ENCODE measurements around the gene SPG7.
A peak's percentile ranks its signal among the peaks of the same experiment; 100 is the strongest.

Gene SPG7

DNA sequence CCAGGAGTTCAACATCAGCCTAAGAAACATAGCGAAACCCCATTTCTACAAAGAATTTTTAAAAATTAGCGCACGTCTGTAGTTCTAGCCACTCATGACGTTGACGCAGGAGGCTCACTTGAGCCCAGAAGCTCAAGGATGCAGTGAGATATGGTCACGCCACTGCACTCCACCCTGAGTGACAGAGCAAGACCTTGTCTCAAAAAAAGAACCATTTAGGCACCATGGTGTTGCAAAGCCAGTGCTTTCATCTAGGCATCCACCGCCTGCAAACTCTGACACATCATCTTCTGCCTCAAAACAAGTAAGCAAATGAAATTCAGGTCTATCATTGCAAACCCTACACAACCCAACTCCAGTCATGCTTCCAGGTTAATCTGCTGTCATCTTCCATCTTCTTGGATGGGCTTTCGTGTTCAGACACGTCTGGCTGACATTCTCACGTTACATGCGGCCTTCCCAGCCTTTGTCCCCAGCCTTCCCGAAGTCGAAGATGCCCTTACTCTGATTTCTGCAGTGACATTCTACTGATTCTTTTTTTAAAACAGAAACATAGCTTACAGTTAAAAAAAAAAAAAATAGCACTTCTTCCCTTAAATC is 26.7 kb upstream of the SPG7 start:
- no peak overlapping the region for H2AK5ac ChIP-seq (ENCODE audit: low read length, severe bottlenecking)

GRCh38 chr16:89482150-89482816 is 25.9 kb upstream of the SPG7 start:
- Histone ChIP-seq H2AFZ (ENCODE audit: low read depth, low read length) (no peak overlapping the region), H3K79me1 (replicated peaks; ENCODE audit: low read length, poor library complexity, severe bottlenecking) (peaks cover 3% of the 10 kb centered on the region), H2AK5ac (ENCODE audit: low read length, severe bottlenecking) (no peak overlapping the region), H3K36me3 (ENCODE audit: control insufficient read depth in 1 of 2, insufficient read depth in 2 of 2, low read depth in 1 of 2, low read length in 2 of 2) (peaks cover 0 to 3% of the 10 kb centered on the region in 2 experiments), H2BK120ac (ENCODE audit: low read depth, low read length) (no peak overlapping the region), H3K27ac (ENCODE audit: low read length, poor library complexity, severe bottlenecking) (no peak overlapping the region), H3K4ac (ENCODE audit: low read depth in 1 of 2, low read length in 2 of 2) (no peak overlapping the region), H2BK15ac (ENCODE audit: low read depth, poor library complexity, severe bottlenecking) (no peak overlapping the region), H3K9me3 (ENCODE audit: control insufficient read depth, low read length) (no peaks in the 10 kb centered on the region), H4K8ac (ENCODE audit: low read length) (no peak overlapping the region), H3K4me2 (ENCODE audit: low read length, poor library complexity, severe bottlenecking) (no peak overlapping the region), H3K14ac (ENCODE audit: low read length in 2 of 2) (no peak overlapping the region), H3K4me3 (ENCODE audit: insufficient read depth in 1 of 2, low read depth in 1 of 2, low read length in 2 of 2) (peak overlapping the region in 1 of 2 experiments; percentile 21), H3K27me3 (ENCODE audit: control insufficient read depth in 1 of 2, insufficient read depth in 1 of 2, low read length in 2 of 2) (no peaks in the 10 kb centered on the region), H4K91ac (ENCODE audit: low read length) (no peak overlapping the region), H3K9ac (ENCODE audit: low read length) (peak overlapping the region; percentile 37), H2BK12ac (ENCODE audit: low read length in 2 of 2) (no peak overlapping the region), H3K23ac (ENCODE audit: low read length in 2 of 2) (no peak overlapping the region), H3K4me1 (ENCODE audit: control insufficient read depth, insufficient read depth, low read depth, low read length) (peaks cover 29% of the 10 kb centered on the region), H3K18ac (ENCODE audit: low read depth in 1 of 2, low read length in 2 of 2) (no peak overlapping the region), H2BK5ac (ENCODE audit: low read depth, low read length, poor library complexity, severe bottlenecking) (no peak overlapping the region)
- WGBS: 86% methylated on average over 14 of the region's 14 CpGs
- no peak for DNase-seq

More for the DNA sequence above, 26.7 kb upstream of the SPG7 start:
- H3K9me3 ChIP-seq (ENCODE audit: control insufficient read depth, low read length): no peaks in the 10 kb centered on the region
- no peak overlapping the region for H3K18ac ChIP-seq (ENCODE audit: low read depth in 1 of 2, low read length in 2 of 2)
- no peak overlapping the region for H3K4ac ChIP-seq (ENCODE audit: low read depth in 1 of 2, low read length in 2 of 2)
- H3K27ac ChIP-seq (ENCODE audit: low read length, poor library complexity, severe bottlenecking): no peak overlapping the region
- peak overlapping the region in 1 of 2 experiments; percentile 51 for H3K14ac ChIP-seq (ENCODE audit: low read length in 2 of 2)
- no peak overlapping the region for H2BK120ac ChIP-seq (ENCODE audit: low read depth, low read length)
- no peak overlapping the region for H2BK12ac ChIP-seq (ENCODE audit: low read length in 2 of 2)
- no peak overlapping the region for H4K8ac ChIP-seq (ENCODE audit: low read length)
- no peak overlapping the region for H2BK15ac ChIP-seq (ENCODE audit: low read depth, poor library complexity, severe bottlenecking)
- H3K9ac ChIP-seq (ENCODE audit: low read length): peak overlapping the region; percentile 37
- no peak overlapping the region for H4K91ac ChIP-seq (ENCODE audit: low read length)
- no peak overlapping the region for H3K23ac ChIP-seq (ENCODE audit: low read length in 2 of 2)
- H2BK5ac ChIP-seq (ENCODE audit: low read depth, low read length, poor library complexity, severe bottlenecking): no peak overlapping the region
- H3K4me3 ChIP-seq (ENCODE audit: insufficient read depth in 1 of 2, low read depth in 1 of 2, low read length in 2 of 2): no peak overlapping the region
- H2AFZ ChIP-seq (ENCODE audit: low read depth, low read length): no peak overlapping the region
- no peak overlapping the region for H3K4me2 ChIP-seq (ENCODE audit: low read length, poor library complexity, severe bottlenecking)
- no peak for DNase-seq
- H3K27me3 ChIP-seq (ENCODE audit: control insufficient read depth in 1 of 2, insufficient read depth in 1 of 2, low read length in 2 of 2): no peaks in the 10 kb centered on the region
- WGBS: 96% methylated on average over 13 of the region's 13 CpGs
- H3K36me3 ChIP-seq (ENCODE audit: control insufficient read depth in 1 of 2, insufficient read depth in 2 of 2, low read depth in 1 of 2, low read length in 2 of 2): peaks cover 0 to 3% of the 10 kb centered on the region in 2 experiments
- H3K79me1 ChIP-seq (replicated peaks; ENCODE audit: low read length, poor library complexity, severe bottlenecking): peaks cover 3% of the 10 kb centered on the region
- peaks cover 29% of the 10 kb centered on the region for H3K4me1 ChIP-seq (ENCODE audit: control insufficient read depth, insufficient read depth, low read depth, low read length)

DNA sequence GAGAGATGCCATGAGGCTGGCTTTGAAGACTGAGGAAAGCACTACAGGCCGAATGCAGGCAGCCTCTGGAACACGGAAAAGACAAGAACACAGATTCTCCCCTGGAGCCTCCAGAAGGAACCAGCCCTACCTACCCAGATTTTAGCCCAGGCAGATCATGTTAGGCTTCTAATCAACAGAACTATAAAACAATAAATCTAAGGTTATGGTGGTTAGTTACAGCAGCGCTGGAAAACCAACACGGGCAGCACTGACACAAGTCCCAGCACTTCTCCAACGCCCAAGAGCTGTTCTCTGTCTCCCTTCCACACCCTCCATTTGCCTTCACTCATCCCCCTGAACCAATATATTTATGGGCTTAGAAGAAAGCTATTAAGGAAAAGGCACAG is 25.4 kb upstream of the SPG7 start:
- H2AFZ ChIP-seq (ENCODE audit: low read depth, low read length): no peak overlapping the region
- no peak overlapping the region for H3K4me2 ChIP-seq (ENCODE audit: low read length, poor library complexity, severe bottlenecking)
- no peaks in the 10 kb centered on the region for H3K27me3 ChIP-seq (ENCODE audit: control insufficient read depth in 1 of 2, insufficient read depth in 1 of 2, low read length in 2 of 2)
- 85% methylated on average over 3 of the region's 5 CpGs for WGBS
- no peaks in the 10 kb centered on the region for H3K9me3 ChIP-seq (ENCODE audit: control insufficient read depth, low read length)
- H3K4me1 ChIP-seq (ENCODE audit: control insufficient read depth, insufficient read depth, low read depth, low read length): peaks cover 29% of the 10 kb centered on the region
- H3K9ac ChIP-seq (ENCODE audit: low read length): peak overlapping the region; percentile 37
- no peak overlapping the region for H3K18ac ChIP-seq (ENCODE audit: low read depth in 1 of 2, low read length in 2 of 2)
- no peak overlapping the region for H3K27ac ChIP-seq (ENCODE audit: low read length, poor library complexity, severe bottlenecking)
- peaks cover 3% of the 10 kb centered on the region for H3K79me1 ChIP-seq (replicated peaks; ENCODE audit: low read length, poor library complexity, severe bottlenecking)
- H3K23ac ChIP-seq (ENCODE audit: low read length in 2 of 2): no peak overlapping the region
- DNase-seq: no peak
- no peak overlapping the region for H3K4me3 ChIP-seq (ENCODE audit: insufficient read depth in 1 of 2, low read depth in 1 of 2, low read length in 2 of 2)
- no peak overlapping the region for H2AK5ac ChIP-seq (ENCODE audit: low read length, severe bottlenecking)
- H2BK12ac ChIP-seq (ENCODE audit: low read length in 2 of 2): no peak overlapping the region
- no peak overlapping the region for H4K8ac ChIP-seq (ENCODE audit: low read length)
- no peak overlapping the region for H3K14ac ChIP-seq (ENCODE audit: low read length in 2 of 2)
- H4K91ac ChIP-seq (ENCODE audit: low read length): no peak overlapping the region
- no peak overlapping the region for H2BK120ac ChIP-seq (ENCODE audit: low read depth, low read length)
- H2BK15ac ChIP-seq (ENCODE audit: low read depth, poor library complexity, severe bottlenecking): no peak overlapping the region
- no peak overlapping the region for H3K4ac ChIP-seq (ENCODE audit: low read depth in 1 of 2, low read length in 2 of 2)
- H2BK5ac ChIP-seq (ENCODE audit: low read depth, low read length, poor library complexity, severe bottlenecking): no peak overlapping the region
- H3K36me3 ChIP-seq (ENCODE audit: control insufficient read depth in 1 of 2, insufficient read depth in 2 of 2, low read depth in 1 of 2, low read length in 2 of 2): peaks cover 0 to 3% of the 10 kb centered on the region in 2 experiments

DNA sequence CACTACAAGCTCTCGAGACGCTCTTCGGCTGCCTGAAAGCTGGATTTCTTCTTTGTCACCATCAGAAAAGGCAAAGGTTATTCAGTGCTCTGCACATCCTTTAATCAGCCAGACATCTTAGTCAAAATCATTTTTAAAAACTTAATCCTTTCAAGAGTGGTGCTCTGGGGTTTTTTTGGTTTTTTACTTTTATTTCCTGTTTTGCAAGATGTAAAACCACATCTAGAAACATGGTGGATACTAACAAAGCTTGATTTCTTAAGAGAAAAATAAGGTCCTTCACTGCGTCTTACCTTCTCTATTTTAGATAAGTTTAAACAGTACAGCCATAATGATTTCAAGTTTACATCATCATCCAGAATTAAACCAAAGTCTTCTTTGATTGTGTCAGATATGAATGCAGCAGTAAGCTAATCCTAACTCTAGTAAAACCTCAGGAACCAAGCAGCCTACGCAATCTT is 24.1 kb upstream of the SPG7 start:
- no peak overlapping the region for H3K14ac ChIP-seq (ENCODE audit: low read length in 2 of 2)
- no peaks in the 10 kb centered on the region for H3K9me3 ChIP-seq (ENCODE audit: control insufficient read depth, low read length)
- peaks cover 3% of the 10 kb centered on the region for H3K79me1 ChIP-seq (replicated peaks; ENCODE audit: low read length, poor library complexity, severe bottlenecking)
- H3K9ac ChIP-seq (ENCODE audit: low read length): no peak overlapping the region
- H3K23ac ChIP-seq (ENCODE audit: low read length in 2 of 2): no peak overlapping the region
- no peak for DNase-seq
- H2BK120ac ChIP-seq (ENCODE audit: low read depth, low read length): no peak overlapping the region
- H3K27me3 ChIP-seq (ENCODE audit: control insufficient read depth in 1 of 2, insufficient read depth in 1 of 2, low read length in 2 of 2): no peaks in the 10 kb centered on the region
- no peak overlapping the region for H2BK15ac ChIP-seq (ENCODE audit: low read depth, poor library complexity, severe bottlenecking)
- H2BK12ac ChIP-seq (ENCODE audit: low read length in 2 of 2): no peak overlapping the region
- H2BK5ac ChIP-seq (ENCODE audit: low read depth, low read length, poor library complexity, severe bottlenecking): no peak overlapping the region
- no peak overlapping the region for H2AK5ac ChIP-seq (ENCODE audit: low read length, severe bottlenecking)
- H3K18ac ChIP-seq (ENCODE audit: low read depth in 1 of 2, low read length in 2 of 2): no peak overlapping the region
- 97% methylated on average over 5 of the region's 5 CpGs for WGBS
- peaks cover 24% of the 10 kb centered on the region for H3K4me1 ChIP-seq (ENCODE audit: control insufficient read depth, insufficient read depth, low read depth, low read length)
- H3K4ac ChIP-seq (ENCODE audit: low read depth in 1 of 2, low read length in 2 of 2): no peak overlapping the region
- no peak overlapping the region for H3K27ac ChIP-seq (ENCODE audit: low read length, poor library complexity, severe bottlenecking)
- H3K36me3 ChIP-seq (ENCODE audit: control insufficient read depth in 1 of 2, insufficient read depth in 2 of 2, low read depth in 1 of 2, low read length in 2 of 2): peaks cover 0 to 3% of the 10 kb centered on the region in 2 experiments
- no peak overlapping the region for H4K8ac ChIP-seq (ENCODE audit: low read length)
- no peak overlapping the region for H2AFZ ChIP-seq (ENCODE audit: low read depth, low read length)
- H4K91ac ChIP-seq (ENCODE audit: low read length): no peak overlapping the region
- no peak overlapping the region for H3K4me2 ChIP-seq (ENCODE audit: low read length, poor library complexity, severe bottlenecking)
- no peak overlapping the region for H3K4me3 ChIP-seq (ENCODE audit: insufficient read depth in 1 of 2, low read depth in 1 of 2, low read length in 2 of 2)
